Hepatocyte (in vitro differentiated cells): ENCODE results near the gene MPEG1.

Source experiments
- EZH2 ChIP-seq: fragments of 200-600 bp; sonication (generic); IDR thresholded peaks from 2 replicates; pipeline ENCODE4 v1.6.1; 2016; ENCODE audit warnings: antibody characterized with exemption, mild to moderate bottlenecking, borderline replicate concordance
- TF ChIP-seq, protein P1 (sequence below): fragments of 200-600 bp; sonication (generic); IDR thresholded peaks from 2 replicates; pipeline ENCODE4 v1.5.1; 2016; ENCODE audit warnings: antibody characterized with exemption, mild to moderate bottlenecking; ENCODE audit not compliant: poor library complexity

GRCh38 chr11:59192446-59193020 lies 20.2 kb downstream of the MPEG1 start:
- no peak for TF ChIP-seq EZH2
- TF ChIP-seq, protein P1, sequence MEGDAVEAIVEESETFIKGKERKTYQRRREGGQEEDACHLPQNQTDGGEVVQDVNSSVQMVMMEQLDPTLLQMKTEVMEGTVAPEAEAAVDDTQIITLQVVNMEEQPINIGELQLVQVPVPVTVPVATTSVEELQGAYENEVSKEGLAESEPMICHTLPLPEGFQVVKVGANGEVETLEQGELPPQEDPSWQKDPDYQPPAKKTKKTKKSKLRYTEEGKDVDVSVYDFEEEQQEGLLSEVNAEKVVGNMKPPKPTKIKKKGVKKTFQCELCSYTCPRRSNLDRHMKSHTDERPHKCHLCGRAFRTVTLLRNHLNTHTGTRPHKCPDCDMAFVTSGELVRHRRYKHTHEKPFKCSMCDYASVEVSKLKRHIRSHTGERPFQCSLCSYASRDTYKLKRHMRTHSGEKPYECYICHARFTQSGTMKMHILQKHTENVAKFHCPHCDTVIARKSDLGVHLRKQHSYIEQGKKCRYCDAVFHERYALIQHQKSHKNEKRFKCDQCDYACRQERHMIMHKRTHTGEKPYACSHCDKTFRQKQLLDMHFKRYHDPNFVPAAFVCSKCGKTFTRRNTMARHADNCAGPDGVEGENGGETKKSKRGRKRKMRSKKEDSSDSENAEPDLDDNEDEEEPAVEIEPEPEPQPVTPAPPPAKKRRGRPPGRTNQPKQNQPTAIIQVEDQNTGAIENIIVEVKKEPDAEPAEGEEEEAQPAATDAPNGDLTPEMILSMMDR, result no peak
